T-helper 17 cell (primary cell): ENCODE measurements around the gene LGALS8. TPM values are rescaled to one million over a fixed set of nuclear protein-coding genes. Genes with fewer than 3 reads are reported as not detected.

Experiments used
- total RNA-seq, 4 donors: library from RNA in 2 of 4; stranded (reverse) in 2 of 4; gene quantifications; one replicate each; pipeline ENCODE4 v1.2.3 and lab custom pipeline; 2022 to 2026

The LGALS8 gene
- total RNA-seq, 2 donors from 2014 or later: 161 to 173 TPM

Other genes starting within 250 kb of the LGALS8 start
- 10 to 100 TPM; 11.1 to 14.9 TPM for gene ERO1B, start 242.0 kb upstream of the LGALS8 start, total RNA-seq
- gene EDARADD, start 129.7 kb upstream of the LGALS8 start, total RNA-seq: 1 to 10 TPM in 1 of 2 donors, under 1 TPM in 1; 0.37 to 2.5 TPM
- 10 to 100 TPM; 34.2 to 45.6 TPM for gene HEATR1, start 80.5 kb downstream of the LGALS8 start, total RNA-seq
- gene ACTN2, start 162.5 kb downstream of the LGALS8 start, total RNA-seq: not detected